Fibroblast of villous mesenchyme (primary cell): Measurements from ENCODE around the gene IL17RE. TPM values are rescaled to one million over a fixed set of nuclear protein-coding genes. Genes with fewer than 3 reads are reported as not detected.
"Not testable (repeated sequence)": the region's sequence is repeated elsewhere in the genome, so short reads cannot be mapped to it uniquely, and the experiment has no call there.

Experiments used
- DNase-seq: peaks from one replicate; pipeline ENCODE4 v3.0.0-alpha.2; 2010; ENCODE audit warnings: low read depth
- H3K4me3 ChIP-seq: 2 replicates; pipeline ENCODE4 v1.5.1; 2011; ENCODE audit warnings: low read depth, mild to moderate bottlenecking, low read length
- total RNA-seq: library from RNA; depleted of rRNA; stranded (reverse); fragments of >200 nt; gene quantifications from 2 replicates; pipeline ENCODE4 v1.2.3, GENCODE V29; 2012
- TF ChIP-seq, protein P1 (sequence below): IDR thresholded peaks from 2 replicates; pipeline ENCODE4 v1.5.1; 2012; ENCODE audit warnings: low read depth, mild to moderate bottlenecking, low read length; ENCODE audit not compliant: insufficient read depth

IL17RE gene
- total RNA-seq, 1 donor: 0.43 TPM

DNA sequence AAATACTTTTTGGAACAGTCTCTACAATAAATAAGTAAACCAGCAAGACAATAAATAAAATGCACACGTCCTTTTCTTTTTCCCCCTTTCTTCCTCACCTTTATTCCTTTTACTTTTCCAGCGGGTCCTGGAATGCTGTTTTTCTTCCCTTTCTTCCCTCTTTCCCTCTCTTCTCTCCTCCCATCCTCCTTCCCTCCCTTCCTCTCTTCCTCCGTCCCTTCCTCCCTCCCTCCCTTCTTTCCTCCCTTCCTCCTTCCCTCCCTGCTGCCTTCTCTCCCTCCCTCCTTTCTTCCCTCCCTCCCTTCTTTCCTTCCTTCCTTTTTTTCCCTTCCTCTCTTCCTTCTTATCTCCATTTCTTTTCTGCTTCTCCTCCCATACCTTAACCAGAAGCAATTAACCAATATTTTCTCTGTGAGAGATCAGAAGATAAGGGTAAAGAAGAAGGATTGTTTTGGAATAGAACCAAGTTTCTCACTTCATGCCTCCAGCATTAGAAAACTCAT, 3.3 kb upstream of the IL17RE start:
- H3K4me3 ChIP-seq: no peak overlapping the region
- DNase-seq: no peak
- TF ChIP-seq, protein P1, sequence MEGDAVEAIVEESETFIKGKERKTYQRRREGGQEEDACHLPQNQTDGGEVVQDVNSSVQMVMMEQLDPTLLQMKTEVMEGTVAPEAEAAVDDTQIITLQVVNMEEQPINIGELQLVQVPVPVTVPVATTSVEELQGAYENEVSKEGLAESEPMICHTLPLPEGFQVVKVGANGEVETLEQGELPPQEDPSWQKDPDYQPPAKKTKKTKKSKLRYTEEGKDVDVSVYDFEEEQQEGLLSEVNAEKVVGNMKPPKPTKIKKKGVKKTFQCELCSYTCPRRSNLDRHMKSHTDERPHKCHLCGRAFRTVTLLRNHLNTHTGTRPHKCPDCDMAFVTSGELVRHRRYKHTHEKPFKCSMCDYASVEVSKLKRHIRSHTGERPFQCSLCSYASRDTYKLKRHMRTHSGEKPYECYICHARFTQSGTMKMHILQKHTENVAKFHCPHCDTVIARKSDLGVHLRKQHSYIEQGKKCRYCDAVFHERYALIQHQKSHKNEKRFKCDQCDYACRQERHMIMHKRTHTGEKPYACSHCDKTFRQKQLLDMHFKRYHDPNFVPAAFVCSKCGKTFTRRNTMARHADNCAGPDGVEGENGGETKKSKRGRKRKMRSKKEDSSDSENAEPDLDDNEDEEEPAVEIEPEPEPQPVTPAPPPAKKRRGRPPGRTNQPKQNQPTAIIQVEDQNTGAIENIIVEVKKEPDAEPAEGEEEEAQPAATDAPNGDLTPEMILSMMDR: no peak

DNA sequence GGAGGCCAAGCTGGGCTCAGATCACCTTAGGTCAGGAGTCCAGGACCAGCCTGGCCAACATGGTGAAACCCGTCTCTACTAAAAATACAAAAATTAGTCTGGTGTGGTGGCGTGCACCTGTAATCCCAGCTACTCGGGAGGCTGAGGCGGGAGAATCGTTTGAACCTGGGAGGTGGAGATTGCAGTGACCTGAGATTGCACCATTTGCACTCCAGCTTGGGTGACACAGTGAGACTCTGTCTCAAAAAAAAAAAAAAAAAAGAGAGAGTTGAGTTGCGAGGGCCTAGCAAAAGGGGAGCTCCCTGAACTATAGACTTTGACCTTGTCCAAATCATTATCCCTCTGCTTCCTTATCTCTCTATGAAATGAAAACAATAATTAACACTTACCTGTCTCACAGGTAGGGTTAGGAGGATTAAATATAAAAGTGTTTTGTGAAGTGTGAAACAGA, 1.7 kb upstream of the IL17RE start:
- H3K4me3 ChIP-seq, DNase-seq: not testable (repeated sequence)

DNA sequence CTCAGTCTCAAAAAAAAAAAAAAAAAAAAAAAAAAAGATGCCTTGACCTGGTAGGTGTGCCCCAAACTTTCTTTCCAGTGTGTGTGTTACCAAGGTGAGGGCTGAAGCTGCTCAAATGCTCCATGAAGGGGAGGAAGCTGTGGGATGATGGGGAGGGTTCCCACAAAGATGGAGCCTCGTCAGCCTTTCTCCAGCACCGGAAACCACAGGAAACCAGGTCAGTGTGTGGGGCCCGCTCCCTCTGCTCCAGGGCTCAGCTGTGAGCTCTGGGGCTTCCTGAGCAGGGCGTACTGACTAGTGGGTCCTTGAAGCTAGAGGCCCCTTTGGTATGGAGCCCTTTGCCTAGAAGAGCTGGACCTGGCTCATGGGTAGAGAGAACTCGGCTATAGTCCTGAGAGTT, 681 bp upstream of the IL17RE start:
- TF ChIP-seq, protein P1: no peak
- no peak for DNase-seq
- H3K4me3 ChIP-seq: no peak overlapping the region

DNA sequence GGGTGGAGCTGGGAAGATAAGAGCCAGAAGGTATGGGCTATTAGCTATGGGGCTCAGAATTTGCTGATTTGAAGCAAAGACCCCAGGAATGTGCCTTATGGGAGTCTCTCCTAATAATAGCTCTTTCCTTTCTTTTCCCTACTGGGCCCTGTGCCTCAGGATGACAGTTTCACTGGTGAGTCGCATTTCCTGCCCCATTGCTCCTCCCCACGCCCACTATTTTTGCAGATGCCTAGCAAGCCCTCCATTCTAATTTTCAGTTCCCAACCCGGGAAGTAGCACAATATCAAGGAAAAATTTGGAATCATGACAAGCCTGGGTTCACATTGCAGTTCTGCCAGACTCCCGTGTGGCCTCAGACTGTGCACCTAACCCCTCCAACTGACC, 583 bp downstream of the IL17RE start:
- peak; percentile 14 for DNase-seq
- TF ChIP-seq, protein P1: no peak
- no peak overlapping the region for H3K4me3 ChIP-seq

DNA sequence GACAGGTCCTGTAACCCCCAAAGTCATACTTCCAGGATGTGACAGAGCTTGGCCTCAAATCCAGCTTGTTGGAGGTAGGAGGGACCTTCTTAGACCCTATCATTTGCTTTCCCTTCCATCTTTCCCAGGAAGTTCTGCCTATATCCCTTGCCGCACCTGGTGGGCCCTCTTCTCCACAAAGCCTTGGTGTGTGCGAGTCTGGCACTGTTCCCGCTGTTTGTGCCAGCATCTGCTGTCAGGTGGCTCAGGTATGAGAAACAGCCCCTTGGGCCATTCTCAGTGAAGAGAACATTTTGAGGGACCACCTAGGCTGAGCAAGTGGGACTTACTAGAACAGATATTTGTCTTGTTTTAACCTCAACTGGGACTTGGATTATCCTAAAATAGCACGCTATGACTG, 1.3 kb downstream of the IL17RE start:
- no peak for DNase-seq
- no peak overlapping the region for H3K4me3 ChIP-seq
- TF ChIP-seq, protein P1: no peak

DNA sequence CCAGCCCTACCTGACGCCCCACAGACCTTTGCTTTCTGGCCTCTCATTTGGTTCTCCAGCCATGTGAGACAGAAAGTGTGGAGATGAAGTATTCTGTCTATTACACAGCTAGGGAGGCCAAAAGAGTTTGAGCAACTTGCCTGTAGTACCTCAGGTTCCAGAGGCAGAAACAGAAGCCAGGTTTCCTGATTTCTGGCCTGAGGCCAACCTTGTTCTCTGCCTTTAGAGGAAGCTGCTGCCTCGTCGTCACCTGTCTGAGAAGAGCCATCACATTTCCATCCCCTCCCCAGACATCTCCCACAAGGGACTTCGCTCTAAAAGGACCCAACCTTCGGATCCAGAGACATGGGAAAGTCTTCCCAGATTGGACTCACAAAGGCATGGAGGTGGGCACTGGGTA, 3.8 kb downstream of the IL17RE start:
- no peak overlapping the region for H3K4me3 ChIP-seq
- TF ChIP-seq, protein P1: no peak
- DNase-seq: no peak

DNA sequence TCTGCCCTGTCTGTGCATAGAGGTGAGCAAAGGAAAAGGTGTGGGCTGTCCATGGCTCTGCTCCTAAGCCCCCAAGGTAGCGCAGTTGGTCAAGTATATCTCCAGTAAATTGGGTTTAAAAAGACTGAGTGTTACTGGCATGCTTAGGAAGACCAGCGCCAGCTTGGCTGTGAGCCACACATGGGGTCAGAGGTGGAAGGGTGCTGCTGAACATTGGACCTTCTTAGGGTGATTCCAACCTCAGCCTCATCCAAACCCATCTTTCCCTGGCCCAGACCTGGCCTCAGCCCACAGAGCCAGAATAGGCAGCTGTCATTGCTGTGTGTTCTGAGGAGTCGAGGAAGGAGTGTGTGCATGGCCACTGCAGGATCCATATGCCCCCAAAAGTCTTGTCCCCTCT, 5.6 kb downstream of the IL17RE start:
- TF ChIP-seq, protein P1: no peak
- DNase-seq: no peak

More for the DNA sequence above, 5.6 kb downstream of the IL17RE start:
- no peak overlapping the region for H3K4me3 ChIP-seq
